ENCODE data around the gene TEX2.
"Not testable (repeated sequence)": the region's sequence is repeated elsewhere in the genome, so short reads cannot be mapped to it uniquely, and the experiment has no call there.

Gene TEX2

DNA sequence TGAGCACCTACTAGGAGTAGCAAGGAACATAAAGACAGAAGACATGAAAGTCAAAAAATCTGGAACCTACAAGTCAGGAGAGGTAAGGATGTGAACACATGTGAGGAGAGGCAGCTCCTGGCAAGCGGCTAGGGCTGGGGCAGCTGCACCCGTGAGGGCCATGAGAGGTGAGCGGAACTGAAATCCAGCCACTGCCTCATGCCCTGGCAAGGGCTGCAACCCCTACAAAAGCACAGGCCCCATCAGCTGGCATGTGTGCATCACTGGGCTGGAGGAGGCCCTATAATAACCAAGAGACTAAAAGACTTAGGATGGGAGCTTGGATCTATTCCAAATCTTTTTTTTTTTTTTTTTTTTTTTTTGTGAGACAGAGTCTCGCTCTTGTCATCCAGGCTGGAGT lies 92.8 kb downstream of the TEX2 start:
- Histone ChIP-seq H3K27ac (no peak overlapping the region), H3K27me3 (ENCODE audit: control insufficient read depth, insufficient read depth, low read length) (no peaks in the 10 kb centered on the region), H3K4me3 (ENCODE audit: low read depth, low read length) (no peak overlapping the region), H3K9me3 (ENCODE audit: control insufficient read depth, low read length) (no peaks in the 10 kb centered on the region), H3K9ac (no peak overlapping the region), H3K4me1 (peaks cover 2% of the 10 kb centered on the region), H2AFZ (no peak overlapping the region), H3K36me3 (ENCODE audit: control insufficient read depth, insufficient read depth, low read length) (no peaks in the 10 kb centered on the region), H3K4me2 (ENCODE audit: low read length) (no peak overlapping the region), H3K79me2 (peaks cover 15% of the 10 kb centered on the region)
- TF ChIP-seq, protein P1, sequence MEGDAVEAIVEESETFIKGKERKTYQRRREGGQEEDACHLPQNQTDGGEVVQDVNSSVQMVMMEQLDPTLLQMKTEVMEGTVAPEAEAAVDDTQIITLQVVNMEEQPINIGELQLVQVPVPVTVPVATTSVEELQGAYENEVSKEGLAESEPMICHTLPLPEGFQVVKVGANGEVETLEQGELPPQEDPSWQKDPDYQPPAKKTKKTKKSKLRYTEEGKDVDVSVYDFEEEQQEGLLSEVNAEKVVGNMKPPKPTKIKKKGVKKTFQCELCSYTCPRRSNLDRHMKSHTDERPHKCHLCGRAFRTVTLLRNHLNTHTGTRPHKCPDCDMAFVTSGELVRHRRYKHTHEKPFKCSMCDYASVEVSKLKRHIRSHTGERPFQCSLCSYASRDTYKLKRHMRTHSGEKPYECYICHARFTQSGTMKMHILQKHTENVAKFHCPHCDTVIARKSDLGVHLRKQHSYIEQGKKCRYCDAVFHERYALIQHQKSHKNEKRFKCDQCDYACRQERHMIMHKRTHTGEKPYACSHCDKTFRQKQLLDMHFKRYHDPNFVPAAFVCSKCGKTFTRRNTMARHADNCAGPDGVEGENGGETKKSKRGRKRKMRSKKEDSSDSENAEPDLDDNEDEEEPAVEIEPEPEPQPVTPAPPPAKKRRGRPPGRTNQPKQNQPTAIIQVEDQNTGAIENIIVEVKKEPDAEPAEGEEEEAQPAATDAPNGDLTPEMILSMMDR (IDR thresholded peaks at IDR 0.05): no peak

DNA sequence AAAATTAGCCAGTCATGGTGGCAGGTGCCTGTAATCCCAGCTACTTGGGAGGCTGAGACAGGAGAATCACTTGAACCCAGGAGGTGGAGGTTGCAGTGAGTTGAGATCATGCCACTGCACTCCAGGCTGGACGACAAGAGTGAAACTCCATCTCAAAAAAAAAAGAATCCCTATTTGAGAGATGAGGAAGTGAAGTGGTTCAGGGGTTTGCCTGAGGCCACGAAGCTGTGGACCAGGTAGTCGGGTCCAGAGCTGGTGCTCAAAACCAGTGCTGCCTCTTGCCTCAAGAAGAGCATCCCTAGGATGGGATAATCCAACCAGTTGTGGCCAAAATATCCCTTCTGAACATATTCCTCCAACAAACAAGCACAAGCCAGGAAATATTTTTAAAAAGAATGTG lies 95.4 kb downstream of the TEX2 start:
- H3K79me2 ChIP-seq: peaks cover 22% of the 10 kb centered on the region
- H3K27ac ChIP-seq; H3K36me3 ChIP-seq (ENCODE audit: control insufficient read depth, insufficient read depth, low read length); H3K9me3 ChIP-seq (ENCODE audit: control insufficient read depth, low read length); H3K9ac ChIP-seq; H2AFZ ChIP-seq; H3K27me3 ChIP-seq (ENCODE audit: control insufficient read depth, insufficient read depth, low read length); H3K4me2 ChIP-seq (ENCODE audit: low read length); H3K4me3 ChIP-seq (ENCODE audit: low read depth, low read length); H3K4me1 ChIP-seq: not testable (repeated sequence)

DNA sequence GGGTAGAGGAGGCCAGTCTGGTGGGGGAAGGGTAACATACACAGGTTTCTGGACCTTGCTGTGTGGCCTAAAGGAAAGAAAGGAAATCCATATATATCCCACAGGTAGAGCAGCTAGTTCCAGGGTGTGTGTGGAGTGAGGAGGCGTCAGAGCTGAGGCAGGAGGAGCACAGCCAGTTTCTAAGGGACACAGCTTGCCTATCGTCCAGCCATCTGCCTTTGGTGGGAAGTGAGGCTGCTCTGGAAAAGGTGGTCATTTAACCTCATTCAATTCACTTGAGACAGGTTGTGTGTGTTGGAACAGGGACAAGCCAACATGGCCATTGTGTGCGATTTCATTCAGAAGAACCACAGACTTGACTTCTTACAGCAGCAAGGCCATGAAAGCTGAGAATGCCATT lies 96.2 kb downstream of the TEX2 start:
- H3K27ac ChIP-seq: no peak overlapping the region
- no peaks in the 10 kb centered on the region for H3K9me3 ChIP-seq (ENCODE audit: control insufficient read depth, low read length)
- peaks cover 2% of the 10 kb centered on the region for H3K4me1 ChIP-seq
- H3K36me3 ChIP-seq (ENCODE audit: control insufficient read depth, insufficient read depth, low read length): no peaks in the 10 kb centered on the region
- H3K27me3 ChIP-seq (ENCODE audit: control insufficient read depth, insufficient read depth, low read length): no peaks in the 10 kb centered on the region
- H3K9ac ChIP-seq: no peak overlapping the region
- H3K4me2 ChIP-seq (ENCODE audit: low read length): no peak overlapping the region
- TF ChIP-seq, protein P1 (IDR thresholded peaks at IDR 0.05): no peak
- H2AFZ ChIP-seq: no peak overlapping the region
- peaks cover 22% of the 10 kb centered on the region for H3K79me2 ChIP-seq
- no peak overlapping the region for H3K4me3 ChIP-seq (ENCODE audit: low read depth, low read length)

DNA sequence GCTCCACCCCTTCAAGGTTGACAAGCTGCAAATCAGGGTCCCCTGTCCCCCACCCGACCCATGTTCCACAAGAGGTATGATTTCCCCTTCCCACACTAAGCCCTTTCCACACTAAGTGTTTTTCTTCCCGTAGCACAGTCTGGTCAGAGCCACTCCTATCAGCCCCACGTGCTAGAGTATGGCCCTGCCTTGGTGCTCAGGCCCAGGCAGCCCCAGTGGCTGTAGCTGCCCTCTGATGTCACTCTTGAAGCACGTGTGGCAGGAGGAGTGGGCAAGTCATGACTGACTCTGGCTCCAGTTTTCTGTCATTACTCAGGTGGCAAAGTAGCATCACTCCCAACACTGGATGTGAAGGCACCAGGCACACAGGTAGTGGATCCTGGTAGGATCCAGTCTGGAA lies 97.7 kb downstream of the TEX2 start:
- Histone ChIP-seq H3K27ac (no peak overlapping the region), H3K79me2 (peaks cover 16% of the 10 kb centered on the region), H3K9me3 (ENCODE audit: control insufficient read depth, low read length) (no peaks in the 10 kb centered on the region), H2AFZ (no peak overlapping the region), H3K4me3 (ENCODE audit: low read depth, low read length) (no peak overlapping the region), H3K9ac (no peak overlapping the region), H3K27me3 (ENCODE audit: control insufficient read depth, insufficient read depth, low read length) (no peaks in the 10 kb centered on the region), H3K4me2 (ENCODE audit: low read length) (no peak overlapping the region), H3K36me3 (ENCODE audit: control insufficient read depth, insufficient read depth, low read length) (no peaks in the 10 kb centered on the region), H3K4me1 (peaks cover 6% of the 10 kb centered on the region)
- TF ChIP-seq, protein P1 (IDR thresholded peaks at IDR 0.05): no peak

DNA sequence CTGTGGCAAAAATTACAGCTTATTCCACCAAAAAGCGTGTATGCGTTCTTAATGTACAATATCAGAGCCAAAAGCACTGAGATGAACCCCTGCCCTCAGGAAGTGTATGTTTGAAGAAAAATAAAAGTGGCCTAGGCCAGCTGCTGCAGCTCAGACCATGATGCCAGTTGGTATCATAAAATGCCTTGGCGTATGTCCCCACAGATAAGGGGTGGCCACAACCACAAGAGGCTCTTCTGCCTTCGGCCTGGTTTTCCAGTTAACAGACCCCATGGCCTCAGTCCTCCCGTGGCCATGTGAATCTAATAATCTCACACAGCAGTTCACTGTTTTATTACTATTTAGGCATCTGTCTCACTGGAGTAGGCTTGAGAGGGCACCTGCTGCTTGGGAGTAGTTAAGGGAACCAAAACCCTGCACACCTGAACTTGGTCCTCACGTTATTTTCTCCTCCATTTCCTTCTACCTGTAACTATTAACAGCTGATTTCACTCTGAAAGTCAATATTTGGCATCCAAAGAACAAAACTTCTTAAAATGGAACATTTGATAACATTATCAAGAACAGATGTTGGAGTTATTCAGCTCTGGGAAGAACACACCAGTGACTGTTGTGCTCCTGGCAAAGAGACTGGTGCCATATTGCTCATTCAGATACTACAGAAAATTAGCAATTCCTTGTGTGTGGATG lies 98.3 kb downstream of the TEX2 start:
- no peaks in the 10 kb centered on the region for H3K27me3 ChIP-seq (ENCODE audit: control insufficient read depth, insufficient read depth, low read length)
- no peaks in the 10 kb centered on the region for H3K9me3 ChIP-seq (ENCODE audit: control insufficient read depth, low read length)
- no peaks in the 10 kb centered on the region for H3K36me3 ChIP-seq (ENCODE audit: control insufficient read depth, insufficient read depth, low read length)
- H3K9ac ChIP-seq: no peak overlapping the region
- no peak overlapping the region for H2AFZ ChIP-seq
- H3K4me3 ChIP-seq (ENCODE audit: low read depth, low read length): no peak overlapping the region
- peaks cover 16% of the 10 kb centered on the region for H3K79me2 ChIP-seq
- no peak overlapping the region for H3K4me2 ChIP-seq (ENCODE audit: low read length)
- TF ChIP-seq, protein P1 (IDR thresholded peaks at IDR 0.05): no peak
- no peak overlapping the region for H3K27ac ChIP-seq
- H3K4me1 ChIP-seq: peaks cover 6% of the 10 kb centered on the region
